H1 (cell line): ENCODE measurements around the gene NFIC. TPM values are rescaled to one million over a fixed set of nuclear protein-coding genes. Genes with fewer than 3 reads are reported as not detected.

Experiments
- CTCF ChIA-PET: fragments of 300-600 bp; sonication (Branson Sonifier 250); formaldehyde crosslinking; loops from one replicate; lab custom pipeline; 2021; ENCODE audit not compliant: partially characterized antibody; lab: Charles Lee
- POLR2A ChIA-PET: fragments of 300-600 bp; sonication (Branson Sonifier 250); formaldehyde crosslinking; loops from one replicate; lab custom pipeline; 2021; ENCODE audit warnings: inconsistent platforms; ENCODE audit not compliant: partially characterized antibody; lab: Charles Lee
- DNase-seq, 2 experiments: peaks; one replicate each; pipeline versions ENCODE4 v3.0.0 to v3.0.0-alpha.2; 2010 to 2022; ENCODE audit warnings: low spot score in 2 of 2, low read depth in 1 of 2, mixed read lengths in 1 of 2
- FAIRE-seq: peaks from 2 replicates; lab custom pipeline; 2011; peaks lifted over from hg19 to GRCh38; lab: Jason Lieb, UNC
- H2AFZ ChIP-seq: 2 replicates; pipeline ENCODE4 v1.8.1; 2012; ENCODE audit warnings: low read length, inconsistent platforms
- H2AK5ac ChIP-seq: 2 replicates; pipeline ENCODE4 v1.6.1; 2013; ENCODE audit warnings: low read depth, low read length
- H2BK120ac ChIP-seq: replicated peaks from 2 replicates; pipeline ENCODE3; 2013; ENCODE audit warnings: low read depth, low read length, inconsistent platforms
- H2BK12ac ChIP-seq: 2 replicates; pipeline ENCODE4 v1.6.1; 2013; ENCODE audit warnings: low read depth, low read length
- H2BK15ac ChIP-seq: 2 replicates; pipeline ENCODE4 v1.6.1; 2013; ENCODE audit warnings: low read length
- H2BK20ac ChIP-seq: 2 replicates; pipeline ENCODE4 v1.6.1; 2013; ENCODE audit warnings: low read length
- H2BK5ac ChIP-seq: 2 replicates; pipeline ENCODE4 v1.6.1; 2013; ENCODE audit warnings: low read depth, low read length
- H3K14ac ChIP-seq: 2 replicates; pipeline ENCODE4 v1.6.1; 2013; ENCODE audit warnings: inconsistent platforms; ENCODE audit not compliant: insufficient read length
- H3K18ac ChIP-seq: 2 replicates; pipeline ENCODE4 v1.6.1; 2013; ENCODE audit warnings: low read length; ENCODE audit errors: extremely low read depth
- H3K23ac ChIP-seq: 2 replicates; pipeline ENCODE4 v1.6.1; 2013; ENCODE audit warnings: inconsistent platforms; ENCODE audit not compliant: insufficient read length
- H3K23me2 ChIP-seq: 2 replicates; pipeline ENCODE4 v1.6.1; 2013; ENCODE audit warnings: low read depth, low read length
- H3K27ac ChIP-seq: 2 replicates; pipeline ENCODE4 v1.6.1; 2011; ENCODE audit warnings: low read depth, low read length, inconsistent platforms
- H3K27me3 ChIP-seq, 4 experiments: replicated peaks in 1 of 4; 1 replicate in 1 of 4; 2 replicates in 3 of 4; pipeline versions ENCODE4 v1.6.1 to v1.8.1; 2011 to 2013; ENCODE audit warnings: low read length in 3 of 4, mild to moderate bottlenecking in 3 of 4, inconsistent platforms in 2 of 4, mixed read lengths in 2 of 4, moderate library complexity in 1 of 4; ENCODE audit not compliant: control insufficient read depth in 3 of 4, insufficient read depth in 3 of 4; ENCODE audit errors: extremely low read depth in 1 of 4
- H3K36me3 ChIP-seq, 4 experiments: 2 replicates each; pipeline versions ENCODE4 v1.6.1 to v1.8.1; 2011 to 2013; ENCODE audit warnings: mild to moderate bottlenecking in 4 of 4, low read length in 3 of 4, moderate library complexity in 2 of 4, control low read depth in 1 of 4, inconsistent platforms in 1 of 4; ENCODE audit not compliant: insufficient read depth in 4 of 4, control insufficient read depth in 2 of 4
- H3K4ac ChIP-seq: replicated peaks from 2 replicates; pipeline ENCODE3; 2013; ENCODE audit warnings: low read length, low read depth, mixed read lengths, inconsistent platforms; ENCODE audit not compliant: insufficient read length
- H3K4me1 ChIP-seq, 4 experiments: replicated peaks in 1 of 4; 1 replicate in 1 of 4; 2 replicates in 3 of 4; pipeline versions ENCODE4 v1.6.1 to v1.8.1; 2011 to 2013; ENCODE audit warnings: low read length in 3 of 4, inconsistent platforms in 2 of 4, mixed read lengths in 1 of 4; ENCODE audit not compliant: insufficient read depth in 4 of 4, control insufficient read depth in 3 of 4
- H3K4me2 ChIP-seq, 2 experiments: 2 replicates each; pipeline versions ENCODE4 v1.6.1 to v1.8.1; 2011 to 2013; ENCODE audit warnings: low read depth in 2 of 2, low read length in 2 of 2, control low read depth in 1 of 2, inconsistent platforms in 1 of 2, mild to moderate bottlenecking in 1 of 2; ENCODE audit not compliant: insufficient read depth in 1 of 2
- H3K4me3 ChIP-seq, 4 experiments: fragments of 200-600, 300-600 bp in 1 of 4; sonication (generic), shearing (Covaris generic), sonication (Bioruptor Twin) in 1 of 4; 2 replicates each; pipeline versions ENCODE4 v1.5.1 to v1.8.1; 2011 to 2016; ENCODE audit warnings: low read length in 4 of 4, low read depth in 3 of 4, control low read depth in 2 of 4, inconsistent platforms in 2 of 4, mild to moderate bottlenecking in 2 of 4, mixed read lengths in 1 of 4, moderate library complexity in 1 of 4; ENCODE audit not compliant: insufficient read depth in 2 of 4; ENCODE audit errors: extremely low read depth in 1 of 4
- H3K56ac ChIP-seq: replicated peaks from 2 replicates; pipeline ENCODE3; 2013; ENCODE audit warnings: low read depth, mild to moderate bottlenecking, mixed read lengths, low read length, inconsistent platforms; ENCODE audit not compliant: insufficient read length
- H3K79me1 ChIP-seq: 2 replicates; pipeline ENCODE4 v1.6.1; 2013; ENCODE audit warnings: low read depth, low read length, control low read depth
- H3K79me2 ChIP-seq, 2 experiments: 2 replicates each; pipeline versions ENCODE4 v1.6.1 to v1.8.1; 2012 to 2013; ENCODE audit warnings: low read length in 2 of 2, mild to moderate bottlenecking in 2 of 2, inconsistent platforms in 1 of 2; ENCODE audit not compliant: insufficient read depth in 2 of 2, control insufficient read depth in 1 of 2
- H3K9ac ChIP-seq, 4 experiments: replicated peaks in 1 of 4; 1 replicate in 1 of 4; 2 replicates in 3 of 4; pipeline versions ENCODE4 v1.6.1 to v1.8.1; 2011 to 2013; ENCODE audit warnings: low read depth in 3 of 4, low read length in 3 of 4, control low read depth in 2 of 4, mild to moderate bottlenecking in 2 of 4, moderate library complexity in 2 of 4, inconsistent platforms in 1 of 4; ENCODE audit errors: extremely low read depth in 1 of 4
- H3K9me3 ChIP-seq, 2 experiments: 2 replicates each; pipeline versions ENCODE4 v1.6.1 to v1.8.1; 2012 to 2013; ENCODE audit warnings: mild to moderate bottlenecking in 2 of 2, moderate library complexity in 2 of 2, control low read depth in 1 of 2, inconsistent platforms in 1 of 2, low read depth in 1 of 2, low read length in 1 of 2, mixed read lengths in 1 of 2; ENCODE audit not compliant: insufficient read depth in 2 of 2
- H4K20me1 ChIP-seq, 2 experiments: replicated peaks in 1 of 2; 2 replicates each; pipeline versions ENCODE3 to v1.8.1; 2011 to 2013; ENCODE audit warnings: inconsistent platforms in 2 of 2, low read length in 2 of 2, mild to moderate bottlenecking in 1 of 2; ENCODE audit not compliant: insufficient read depth in 2 of 2, control insufficient read depth in 1 of 2
- H4K5ac ChIP-seq: 2 replicates; pipeline ENCODE4 v1.6.1; 2013; ENCODE audit warnings: low read length, low read depth, mixed read lengths, inconsistent platforms; ENCODE audit not compliant: insufficient read length
- H4K8ac ChIP-seq: 2 replicates; pipeline ENCODE4 v1.8.0; 2013; ENCODE audit warnings: mild to moderate bottlenecking, moderate library complexity, low read length, inconsistent platforms; ENCODE audit not compliant: insufficient read depth; ENCODE audit errors: extremely low read depth
- H4K91ac ChIP-seq: replicated peaks from 2 replicates; pipeline ENCODE3; 2013; ENCODE audit warnings: low read length, mixed read lengths, inconsistent platforms; ENCODE audit not compliant: insufficient read length
- BACH1 ChIP-seq: IDR thresholded peaks from 2 replicates; pipeline ENCODE4 v1.6.1; 2012; ENCODE audit warnings: low read length, improper control_type of control experiment
- CBX8 ChIP-seq: fragments of 300-800, 300-1000 bp; sonication (generic); IDR thresholded peaks from 2 replicates; pipeline ENCODE4 v1.7.1; 2016; ENCODE audit warnings: low read depth, low read length, borderline replicate concordance
- CEBPB ChIP-seq: IDR thresholded peaks from 2 replicates; pipeline ENCODE4 v1.6.1; 2012; ENCODE audit warnings: low read depth, low read length
- HDAC6 ChIP-seq: IDR thresholded peaks from one replicate; pipeline ENCODE4 v1.7.1; 2012; ENCODE audit warnings: low read depth, mild to moderate bottlenecking, inconsistent platforms, low read length, moderate library complexity
- KDM5A ChIP-seq: fragments of 200-600 bp; IDR thresholded peaks from 2 replicates; pipeline ENCODE4 v1.7.1; 2012; ENCODE audit warnings: mild to moderate bottlenecking, low read length, inconsistent platforms, mixed read lengths
- SIX5 ChIP-seq: IDR thresholded peaks from 2 replicates; pipeline ENCODE4 v1.6.1; 2011; ENCODE audit warnings: mild to moderate bottlenecking, low read depth, low read length
- SP2 ChIP-seq: IDR thresholded peaks from 2 replicates; pipeline ENCODE4 v1.6.1; 2012; ENCODE audit warnings: mild to moderate bottlenecking, low read length, inconsistent platforms
- WGBS, 2 experiments: shearing (Covaris generic) in 1 of 2; methylation state at CpG; one replicate each; pipeline versions ENCODE4 v1.1.6 to v1.1.7; 2013 to 2015; ENCODE audit warnings: low lambda C conversion rate in 2 of 2, mixed read lengths in 2 of 2, inconsistent platforms in 1 of 2, low coverage in 1 of 2, missing lambda C conversion rate in 1 of 2; ENCODE audit not compliant: insufficient replicate concordance in 2 of 2, insufficient coverage in 1 of 2, insufficient read length in 1 of 2; ENCODE audit errors: extremely low coverage in 1 of 2, missing lambda C conversion rate in 1 of 2; 5-methylcytosine and 5-hydroxymethylcytosine counted together
- polyA plus RNA-seq, 7 experiments: library from polyadenylated mRNA; depleted of rRNA in 3 of 7; stranded (reverse) in 5 of 7; unstranded in 2 of 7; fragments of >200 nt in 5 of 7; fragments of 200-250 nt in 2 of 7; gene quantifications; 1 replicate in 5 of 7; 2 replicates in 1 of 7; 4 replicates in 1 of 7; pipeline versions ENCODE4 v1.2.1 to v1.2.3, GENCODE V29; 2011 to 2013; ENCODE audit warnings: missing spikeins in 2 of 7, mixed read lengths in 2 of 7
- total RNA-seq: library from RNA; stranded (reverse); fragmentation: NEBNext Ultra II Directional; extraction: Animal tissue kit (Norgen Biotek cat#: 25700); gene quantifications from 2 replicates; pipeline ENCODE4 v1.2.1, GENCODE V29; 2021

NFIC gene
- total and polyA plus RNA-seq, 2 of the 8 experiments (the other 6 are each of a cell fraction or from before 2014, with no cell fraction given), result 0.56 to 3.2 TPM

DNA sequence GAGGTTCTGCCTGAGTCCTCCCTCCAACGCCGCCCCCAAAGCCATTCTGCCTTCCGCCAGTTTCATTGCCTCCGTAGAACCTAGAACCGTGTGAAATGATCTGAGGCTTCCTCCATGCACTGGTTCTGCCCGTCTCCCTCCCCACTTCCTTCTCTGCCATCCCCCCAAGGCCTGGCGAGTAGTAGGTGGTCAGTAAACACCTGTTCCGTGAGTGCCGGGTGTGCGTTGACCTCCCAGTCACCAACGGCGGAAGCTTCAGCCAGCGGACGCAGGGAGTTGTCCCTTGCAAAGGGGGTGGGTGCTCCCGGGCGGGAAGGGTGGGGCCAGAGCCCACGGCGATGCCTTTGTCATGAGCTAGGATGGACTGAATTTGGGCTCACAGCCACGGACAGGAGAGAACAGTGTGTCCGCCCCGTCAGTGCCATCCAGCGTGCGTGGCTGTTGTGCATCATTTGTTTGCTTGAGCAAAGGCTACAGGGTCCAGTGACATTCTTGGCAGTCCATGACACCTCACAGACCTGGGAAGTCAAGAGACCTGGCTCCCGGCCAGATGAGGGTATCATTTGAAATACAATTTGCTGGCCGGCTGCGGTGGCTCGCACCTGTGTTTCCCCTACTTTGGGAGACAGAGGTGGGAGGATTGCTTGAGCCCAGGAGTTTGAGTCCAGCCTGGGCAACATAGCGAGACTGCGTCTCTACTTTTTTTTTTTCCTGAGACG lies 43.1 kb downstream of the NFIC start:
- H3K79me1 ChIP-seq, result no peaks in the 10 kb centered on the region
- H3K79me2 ChIP-seq, result no peaks in the 10 kb centered on the region
- ChIA-PET CTCF (interaction anchor here (1.0 to 1.3 kb wide), 4 partner anchors 9 to 69 kb away, joined by 3 to 4 read pairs (median 4); no protein-coding TSS in a partner anchor), POLR2A (no interaction called here)
- no peak overlapping the region for H3K4me3 ChIP-seq
- DNase-seq (no peak), FAIRE-seq (no peak)
- H3K18ac ChIP-seq, result no peak overlapping the region
- H3K27me3 ChIP-seq, result no peaks in the 10 kb centered on the region; a peak in 1 of 7 replicates
- H3K4me2 ChIP-seq, result no peak overlapping the region
- H3K36me3 ChIP-seq, result no peaks in the 10 kb centered on the region
- H2BK12ac ChIP-seq, result peak overlapping the region; percentile 68; the same call in 1 of the 2 replicates
- WGBS, 2 experiments, result 78% methylated on average over 26 of the region's 30 CpGs; no CpG with 5 or more reads in 1 of the 2 experiments
- peak overlapping the region; percentile 48; the same call in 1 of the 2 replicates for H2BK20ac ChIP-seq
- no peak overlapping the region for H2AK5ac ChIP-seq
- no peaks in the 10 kb centered on the region for H4K20me1 ChIP-seq
- H4K5ac ChIP-seq, result no peak overlapping the region
- H3K56ac ChIP-seq, result no peak overlapping the region
- H4K8ac ChIP-seq, result peak overlapping the region; percentile 18; the same call in 1 of the 2 replicates
- H3K23me2 ChIP-seq, result peaks cover 2% of the 10 kb centered on the region
- H3K27ac ChIP-seq, result no peak overlapping the region
- no peaks in the 10 kb centered on the region for H3K9me3 ChIP-seq
- H2BK120ac ChIP-seq, result no peak overlapping the region
- H3K4ac ChIP-seq, result peak overlapping the region; percentile 59
- H4K91ac ChIP-seq, result peak overlapping the region; percentile 55
- H3K4me1 ChIP-seq, result peaks cover 0 to 3% (median 0%) of the 10 kb centered on the region in 4 experiments; a peak in 3 of 7 replicates
- no peak overlapping the region for H3K9ac ChIP-seq
- 0 out of 2 replicates have a peak overlapping the region, but pooled peaks have one; percentile 62 for H2AFZ ChIP-seq
- H3K14ac ChIP-seq, result no peak overlapping the region
- no peak overlapping the region for H3K23ac ChIP-seq
- no peak overlapping the region for H2BK5ac ChIP-seq
- peak overlapping the region; percentile 81; the same call in 1 of the 2 replicates for H2BK15ac ChIP-seq
- TF ChIP-seq BACH1, result no peak
- TF ChIP-seq CEBPB, result no peak
- TF ChIP-seq SIX5, result no peak
- TF ChIP-seq KDM5A, result no peak
- no peak for TF ChIP-seq HDAC6
- TF ChIP-seq SP2, result no peak
- no peak for TF ChIP-seq CBX8
